ENCODE data around the gene SBF2. TPM values are rescaled to one million over a fixed set of nuclear protein-coding genes. Genes with fewer than 3 reads are reported as not detected.
"Not testable (repeated sequence)": the region's sequence is repeated elsewhere in the genome, so short reads cannot be mapped to it uniquely, and the experiment has no call there.

The SBF2 gene
- total RNA-seq, 1 donor from 2014 or later = 12.0 TPM

DNA sequence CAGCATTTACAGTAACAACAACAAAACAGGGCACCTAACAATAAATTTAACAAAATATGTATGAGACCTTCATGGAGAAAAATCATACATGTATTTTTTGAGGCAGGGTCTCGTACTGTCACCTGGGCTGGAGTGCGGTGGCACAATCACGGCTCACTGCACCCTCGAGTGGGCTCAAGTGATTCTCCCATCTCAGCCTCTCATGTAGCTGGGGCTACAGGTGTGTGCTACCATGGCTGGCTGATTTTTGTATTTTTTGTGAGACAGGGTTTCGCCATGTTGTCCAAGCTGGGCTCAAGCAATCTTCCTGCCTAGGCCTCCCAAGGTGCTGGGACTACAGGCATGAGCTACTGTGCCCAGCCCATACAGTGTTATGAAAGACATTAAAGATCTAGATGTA is 352.0 kb downstream of the SBF2 start:
- ChIA-PET POLR2A (no interaction called here), CTCF (no interaction called here)
- peaks cover 5% of the 10 kb centered on the region for H3K9me3 Mint-ChIP-seq
- H3K36me3 Mint-ChIP-seq (ENCODE audit: low read depth) = peaks cover 5% of the 10 kb centered on the region
- no peak for ATAC-seq (ENCODE audit: low read depth)
- no peak overlapping the region for H3K27ac Mint-ChIP-seq
- DNase-seq = no peak
- H3K4me3 Mint-ChIP-seq = no peak overlapping the region
- no peaks in the 10 kb centered on the region for H3K27me3 Mint-ChIP-seq
- intact Hi-C loops (cut with micrococcal nuclease) = no loop called here
- H3K4me1 Mint-ChIP-seq = no peaks in the 10 kb centered on the region
- TF ChIP-seq, protein P1, sequence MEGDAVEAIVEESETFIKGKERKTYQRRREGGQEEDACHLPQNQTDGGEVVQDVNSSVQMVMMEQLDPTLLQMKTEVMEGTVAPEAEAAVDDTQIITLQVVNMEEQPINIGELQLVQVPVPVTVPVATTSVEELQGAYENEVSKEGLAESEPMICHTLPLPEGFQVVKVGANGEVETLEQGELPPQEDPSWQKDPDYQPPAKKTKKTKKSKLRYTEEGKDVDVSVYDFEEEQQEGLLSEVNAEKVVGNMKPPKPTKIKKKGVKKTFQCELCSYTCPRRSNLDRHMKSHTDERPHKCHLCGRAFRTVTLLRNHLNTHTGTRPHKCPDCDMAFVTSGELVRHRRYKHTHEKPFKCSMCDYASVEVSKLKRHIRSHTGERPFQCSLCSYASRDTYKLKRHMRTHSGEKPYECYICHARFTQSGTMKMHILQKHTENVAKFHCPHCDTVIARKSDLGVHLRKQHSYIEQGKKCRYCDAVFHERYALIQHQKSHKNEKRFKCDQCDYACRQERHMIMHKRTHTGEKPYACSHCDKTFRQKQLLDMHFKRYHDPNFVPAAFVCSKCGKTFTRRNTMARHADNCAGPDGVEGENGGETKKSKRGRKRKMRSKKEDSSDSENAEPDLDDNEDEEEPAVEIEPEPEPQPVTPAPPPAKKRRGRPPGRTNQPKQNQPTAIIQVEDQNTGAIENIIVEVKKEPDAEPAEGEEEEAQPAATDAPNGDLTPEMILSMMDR (IDR thresholded peaks at IDR 0.05) = no peak

GRCh38 chr11:9939150-9939549 is 354.9 kb downstream of the SBF2 start:
- CTCF ChIA-PET; POLR2A ChIA-PET; H3K4me3 Mint-ChIP-seq; H3K4me1 Mint-ChIP-seq; H3K9me3 Mint-ChIP-seq; H3K27me3 Mint-ChIP-seq; H3K27ac Mint-ChIP-seq; H3K36me3 Mint-ChIP-seq (ENCODE audit: low read depth); intact Hi-C loops (cut with micrococcal nuclease); ATAC-seq (ENCODE audit: low read depth); DNase-seq: not testable (repeated sequence)

- ATAC-seq (ENCODE audit: low read depth) (no peak), DNase-seq (no peak)
- ChIA-PET CTCF (no interaction called here), POLR2A (no interaction called here)
- H3K4me3 Mint-ChIP-seq = no peak overlapping the region
- H3K4me1 Mint-ChIP-seq = peaks cover 9% of the 10 kb centered on the region
- intact Hi-C loops (cut with micrococcal nuclease) = no loop called here
- peaks cover 3% of the 10 kb centered on the region for H3K36me3 Mint-ChIP-seq (ENCODE audit: low read depth)
- TF ChIP-seq, protein P1 (IDR thresholded peaks at IDR 0.05) = no peak
- H3K9me3 Mint-ChIP-seq = peaks cover 2% of the 10 kb centered on the region
- H3K27me3 Mint-ChIP-seq = no peaks in the 10 kb centered on the region
- H3K27ac Mint-ChIP-seq = no peak overlapping the region
Observed at GRCh38 chr11:9936754-9937153, 357.3 kb downstream of the SBF2 start.

DNA sequence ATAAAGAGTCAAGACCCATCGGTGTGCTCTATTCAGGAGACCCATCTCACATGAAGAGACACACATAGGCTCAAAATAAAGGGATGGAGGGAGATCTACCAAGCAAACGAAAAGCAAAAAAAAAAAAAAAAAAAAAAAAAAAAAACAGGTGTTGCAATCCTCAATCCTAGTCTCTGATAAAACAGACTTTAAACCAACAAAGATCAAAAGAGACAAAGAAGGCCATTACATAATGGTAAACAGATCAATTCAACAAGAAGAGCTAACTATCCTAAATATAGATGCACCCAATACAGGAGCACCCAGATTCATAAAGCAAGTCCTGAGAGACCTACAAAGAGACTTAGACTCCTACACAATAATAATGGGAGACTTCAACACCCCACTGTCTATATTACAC is 361.2 kb downstream of the SBF2 start:
- peaks cover 10% of the 10 kb centered on the region for H3K36me3 Mint-ChIP-seq (ENCODE audit: low read depth)
- CTCF ChIA-PET; ATAC-seq (ENCODE audit: low read depth); H3K4me1 Mint-ChIP-seq; H3K27me3 Mint-ChIP-seq; DNase-seq; H3K27ac Mint-ChIP-seq; H3K9me3 Mint-ChIP-seq; POLR2A ChIA-PET; intact Hi-C loops (cut with micrococcal nuclease); H3K4me3 Mint-ChIP-seq: not testable (repeated sequence)

DNA sequence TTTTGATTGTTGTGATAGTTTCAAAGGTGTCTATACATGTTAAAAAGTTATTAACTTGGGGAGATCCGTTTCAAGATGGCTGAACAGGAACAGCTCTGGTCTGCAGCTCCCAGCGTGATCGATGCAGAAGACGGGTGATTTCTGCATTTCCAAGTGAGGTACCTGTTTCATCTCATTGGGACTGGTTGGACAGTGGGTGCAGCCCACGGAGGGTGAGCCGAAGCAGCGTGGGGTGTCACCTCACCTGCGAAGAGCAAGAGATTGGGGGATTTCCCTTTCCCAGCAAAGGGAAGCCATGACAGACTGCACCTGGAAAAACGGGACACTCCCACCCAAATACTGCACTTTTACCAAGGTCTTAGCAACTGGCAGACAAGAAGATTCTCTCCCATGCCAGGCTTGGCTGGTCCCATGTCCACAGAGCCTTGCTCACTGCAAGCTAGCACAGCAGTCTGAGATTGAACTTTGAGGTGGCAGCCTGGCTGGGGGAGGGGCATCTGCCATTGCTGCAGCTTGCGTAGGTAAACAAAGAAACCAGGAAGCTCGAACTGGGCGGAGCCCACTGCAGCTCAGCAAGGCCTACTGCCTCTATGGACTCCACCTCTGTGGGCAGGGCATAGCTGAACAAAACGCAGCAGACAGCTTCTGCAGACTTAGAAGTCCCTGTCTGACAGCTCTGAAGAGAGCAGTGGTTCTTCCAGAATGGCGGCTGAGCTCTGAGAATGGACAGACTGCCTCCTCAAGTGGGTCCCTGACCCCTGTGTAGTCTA is 363.3 kb downstream of the SBF2 start:
- H3K36me3 Mint-ChIP-seq (ENCODE audit: low read depth) = peaks cover 10% of the 10 kb centered on the region
- H3K27ac Mint-ChIP-seq = not testable (repeated sequence)

GRCh38 chr11:9927670-9928069 is 366.3 kb downstream of the SBF2 start:
- ChIA-PET CTCF (no interaction called here), POLR2A (no interaction called here)
- peaks cover 2% of the 10 kb centered on the region for H3K27me3 Mint-ChIP-seq
- H3K9me3 Mint-ChIP-seq = peaks cover 2% of the 10 kb centered on the region
- peaks cover 10% of the 10 kb centered on the region for H3K36me3 Mint-ChIP-seq (ENCODE audit: low read depth)
- no peak overlapping the region for H3K27ac Mint-ChIP-seq
- no peak overlapping the region for H3K4me3 Mint-ChIP-seq
- ATAC-seq (ENCODE audit: low read depth) (no peak), DNase-seq (no peak)
- no peaks in the 10 kb centered on the region for H3K4me1 Mint-ChIP-seq
- intact Hi-C loops (cut with micrococcal nuclease) = no loop called here
- TF ChIP-seq, protein P1 (IDR thresholded peaks at IDR 0.05) = no peak

More for the DNA sequence above, 363.3 kb downstream of the SBF2 start:
- DNase-seq; POLR2A ChIA-PET; intact Hi-C loops (cut with micrococcal nuclease); H3K9me3 Mint-ChIP-seq; H3K4me1 Mint-ChIP-seq; CTCF ChIA-PET; H3K27me3 Mint-ChIP-seq; H3K4me3 Mint-ChIP-seq; ATAC-seq (ENCODE audit: low read depth): not testable (repeated sequence)

DNA sequence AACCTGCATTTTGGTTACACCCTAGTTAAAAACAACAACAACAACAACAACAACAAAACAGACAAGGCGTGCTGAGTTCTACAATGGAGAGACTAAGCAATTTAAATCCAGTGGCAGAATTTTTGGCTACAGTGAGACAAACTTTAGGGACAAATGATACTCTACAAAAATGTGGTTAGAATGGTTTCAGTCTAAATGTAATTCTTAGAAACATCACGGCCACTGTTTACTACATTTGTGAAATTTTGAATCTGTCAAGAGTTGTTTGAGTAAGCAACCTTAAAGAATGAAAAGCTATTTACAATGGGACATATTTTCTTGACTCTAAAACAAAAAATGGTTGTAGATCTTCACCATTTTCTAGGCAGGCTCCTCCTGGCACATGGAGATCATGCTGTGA is 370.7 kb downstream of the SBF2 start:
- no peak for DNase-seq
- H3K36me3 Mint-ChIP-seq (ENCODE audit: low read depth) = no peaks in the 10 kb centered on the region
- POLR2A ChIA-PET = no interaction called here
- intact Hi-C loops (cut with micrococcal nuclease) = no loop called here
- ATAC-seq (ENCODE audit: low read depth) = no peak
- H3K27me3 Mint-ChIP-seq = peaks cover 2% of the 10 kb centered on the region
- H3K9me3 Mint-ChIP-seq = no peaks in the 10 kb centered on the region
- CTCF ChIA-PET = no interaction called here
- H3K4me3 Mint-ChIP-seq = no peak overlapping the region
- no peaks in the 10 kb centered on the region for H3K4me1 Mint-ChIP-seq
- no peak overlapping the region for H3K27ac Mint-ChIP-seq
- TF ChIP-seq, protein P1 (IDR thresholded peaks at IDR 0.05) = no peak
